IPS-18c (cell line): Measurements from ENCODE around the gene MAP3K2.

Experiments used
- H3K4me3 ChIP-seq: 2 replicates; pipeline ENCODE4 v1.7.0; 2013; ENCODE audit warnings: low read depth, mild to moderate bottlenecking, low read length, moderate library complexity; ENCODE audit not compliant: insufficient read depth
- H3K9me3 ChIP-seq: one replicate; pipeline ENCODE4 v1.6.1; 2013; ENCODE audit warnings: mild to moderate bottlenecking, low read length, moderate library complexity; ENCODE audit not compliant: control insufficient read depth, insufficient read depth

MAP3K2 gene

DNA sequence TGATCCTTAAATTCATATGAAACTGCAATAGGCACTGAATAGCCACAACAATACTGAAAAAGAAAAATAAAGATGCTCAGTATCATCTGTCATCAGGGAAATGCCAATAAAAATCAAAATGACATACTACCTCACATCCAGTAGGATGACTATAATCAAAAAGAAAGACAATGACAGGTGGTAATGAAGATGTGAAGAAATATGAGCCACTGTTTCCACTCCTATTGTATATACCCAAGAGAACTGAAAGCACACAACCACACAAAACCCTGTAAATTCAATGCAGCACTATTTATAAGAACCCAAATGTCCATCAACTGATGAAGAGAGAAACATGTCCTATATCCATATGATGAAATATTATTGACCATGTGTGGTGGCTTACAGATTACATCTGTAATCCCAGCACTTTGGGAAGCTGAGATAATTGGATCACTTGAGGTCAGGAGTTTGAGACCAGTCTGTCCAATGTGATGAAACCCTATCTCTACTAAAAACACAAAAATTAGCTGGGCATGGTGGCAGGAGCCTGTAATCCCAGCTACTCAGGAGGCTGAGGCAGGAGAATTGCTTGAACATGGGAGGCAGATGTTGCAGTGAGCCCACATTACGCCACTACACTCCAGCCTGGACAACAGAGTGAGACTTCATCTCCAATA lies 39.9 kb downstream of the MAP3K2 start:
- H3K4me3 ChIP-seq, result no peak overlapping the region
- H3K9me3 ChIP-seq, result no peaks in the 10 kb centered on the region

GRCh38 chr2:127347015-127347414 lies 40.8 kb downstream of the MAP3K2 start:
- no peak overlapping the region for H3K4me3 ChIP-seq
- no peaks in the 10 kb centered on the region for H3K9me3 ChIP-seq

DNA sequence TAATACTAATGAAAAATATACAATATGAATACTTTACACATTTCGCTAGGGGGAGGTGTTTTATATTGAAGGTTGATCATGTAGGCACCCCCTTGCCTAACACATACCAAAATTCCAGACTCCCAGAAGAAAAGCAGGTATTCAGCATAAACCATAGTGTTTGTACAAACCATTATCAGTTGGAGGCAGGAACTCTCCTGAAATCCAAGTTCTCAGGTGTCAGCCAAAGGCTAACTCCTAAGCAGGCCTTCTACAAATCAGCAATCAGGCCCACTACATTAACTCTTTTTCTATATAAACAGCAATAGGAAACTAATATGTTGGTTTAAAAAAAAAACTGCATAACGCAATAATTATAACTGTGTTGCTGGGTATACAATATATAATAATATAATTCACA lies 44.5 kb downstream of the MAP3K2 start:
- H3K4me3 ChIP-seq, result no peak overlapping the region
- no peaks in the 10 kb centered on the region for H3K9me3 ChIP-seq

DNA sequence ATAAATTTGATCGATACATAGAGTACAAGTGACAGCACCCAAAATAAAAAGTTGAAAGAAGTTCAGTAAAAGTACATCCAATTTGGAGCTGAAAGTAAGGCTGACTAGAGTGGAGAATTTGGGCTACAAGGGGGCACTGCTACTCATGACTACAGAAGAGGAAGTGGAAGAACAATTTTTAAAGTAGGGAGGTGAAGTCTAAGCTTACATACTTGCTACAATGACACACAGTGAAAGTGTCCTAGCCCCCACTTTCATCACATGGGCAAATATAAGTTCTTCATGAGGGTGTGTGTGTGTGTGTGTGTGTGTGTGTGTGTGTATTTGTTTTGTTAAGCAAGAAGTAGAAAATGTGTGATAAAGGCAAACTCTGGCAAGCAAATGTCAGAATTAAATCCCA lies 45.7 kb downstream of the MAP3K2 start:
- no peaks in the 10 kb centered on the region for H3K9me3 ChIP-seq
- no peak overlapping the region for H3K4me3 ChIP-seq

DNA sequence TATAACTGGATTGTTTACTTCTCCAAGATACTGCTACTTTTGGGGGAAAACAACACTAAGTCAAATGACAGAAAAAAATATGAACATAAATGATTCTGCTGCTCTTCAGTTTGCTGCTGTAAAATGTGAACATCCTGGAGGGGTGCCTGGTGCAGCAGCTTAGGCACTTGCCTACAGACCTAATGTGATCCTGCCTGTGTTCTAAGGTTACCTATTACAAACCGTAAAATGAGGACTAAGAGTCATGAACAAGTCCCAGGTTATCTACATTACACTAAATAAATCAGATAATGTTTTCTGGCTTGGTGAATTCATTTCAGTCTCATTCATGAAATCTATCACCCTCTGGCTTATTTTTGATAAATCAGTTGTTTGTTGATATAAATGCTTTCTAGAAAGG lies 55.4 kb downstream of the MAP3K2 start:
- H3K9me3 ChIP-seq, result no peaks in the 10 kb centered on the region
- no peak overlapping the region for H3K4me3 ChIP-seq

DNA sequence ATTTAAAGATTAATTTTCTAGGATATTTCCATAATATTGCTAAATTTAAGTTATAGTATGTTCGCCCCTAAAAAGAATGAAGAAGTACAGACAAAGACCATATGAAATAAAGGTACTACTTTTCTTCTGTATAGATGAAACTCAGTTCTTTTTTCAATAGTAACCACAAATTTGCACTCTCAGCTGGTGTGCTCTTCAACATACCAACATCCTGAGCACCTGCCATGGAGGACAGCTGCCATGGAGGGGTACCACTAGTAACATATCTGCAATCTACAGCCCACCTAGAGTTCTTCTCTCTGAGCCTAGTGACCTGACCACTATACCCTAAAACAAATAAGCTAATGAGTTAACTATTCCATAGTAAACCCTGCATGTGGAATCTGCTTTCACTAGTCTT lies 57.0 kb downstream of the MAP3K2 start:
- no peaks in the 10 kb centered on the region for H3K9me3 ChIP-seq
- no peak overlapping the region for H3K4me3 ChIP-seq

DNA sequence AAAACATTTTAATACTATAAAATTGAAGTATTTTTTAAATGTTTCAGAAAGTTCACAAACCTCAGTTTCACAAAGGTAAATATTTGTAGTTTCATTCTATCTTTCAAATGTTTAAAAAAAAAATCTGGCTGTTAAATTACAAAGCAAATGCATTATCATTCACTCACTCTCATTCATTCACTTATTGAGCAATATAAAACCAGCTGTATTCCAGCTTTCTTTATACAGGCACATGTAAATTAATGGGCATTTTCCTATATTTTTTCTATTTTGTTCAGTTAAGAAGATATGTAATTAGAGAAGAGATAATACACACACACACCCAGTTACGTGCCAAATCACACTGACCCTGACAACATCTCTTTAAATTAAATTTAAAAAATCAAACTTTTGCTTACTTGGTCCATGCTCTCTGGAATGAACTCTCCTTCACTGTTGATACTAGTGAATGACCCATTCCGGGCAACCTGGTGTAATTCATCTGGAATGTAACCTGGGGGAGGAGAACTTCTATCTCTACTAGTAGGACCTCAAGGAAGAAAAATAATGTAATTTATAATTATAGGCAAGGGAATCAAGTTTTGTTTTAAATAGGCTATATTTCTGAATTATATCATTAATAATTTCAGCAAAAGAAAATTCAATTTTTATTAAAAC lies 61.4 kb downstream of the MAP3K2 start:
- no peak overlapping the region for H3K4me3 ChIP-seq
- no peaks in the 10 kb centered on the region for H3K9me3 ChIP-seq

GRCh38 chr2:127324635-127325034 lies 63.1 kb downstream of the MAP3K2 start:
- Histone ChIP-seq H3K9me3 (no peaks in the 10 kb centered on the region), H3K4me3 (no peak overlapping the region)

DNA sequence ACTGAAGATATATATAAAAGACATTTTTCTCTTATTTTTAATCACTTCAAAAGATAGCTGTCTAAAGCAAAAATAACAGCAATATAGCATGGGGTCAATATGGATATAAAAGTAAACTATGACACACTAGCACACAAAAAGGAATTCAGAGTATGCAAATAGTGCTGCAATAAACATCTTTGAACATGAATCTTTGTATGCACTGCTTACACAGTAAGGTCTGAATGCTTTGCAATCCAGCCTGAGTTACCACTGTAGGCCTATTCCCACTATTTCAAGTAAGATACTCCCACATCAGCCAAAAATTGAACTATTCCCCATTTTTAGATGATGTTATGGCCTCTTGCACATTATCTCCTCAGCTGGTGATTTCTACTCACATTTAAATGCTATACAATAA lies 66.5 kb downstream of the MAP3K2 start:
- H3K9me3 ChIP-seq, result no peaks in the 10 kb centered on the region
- H3K4me3 ChIP-seq, result no peak overlapping the region

- Histone ChIP-seq H3K9me3 (no peaks in the 10 kb centered on the region), H3K4me3 (no peak overlapping the region)
These were observed 67.0 kb downstream of the MAP3K2 start for GRCh38 chr2:127320586-127321275.

- no peak overlapping the region for H3K4me3 ChIP-seq
- no peaks in the 10 kb centered on the region for H3K9me3 ChIP-seq
These were observed 67.7 kb downstream of the MAP3K2 start for GRCh38 chr2:127320067-127320466.

- Histone ChIP-seq H3K9me3 (no peaks in the 10 kb centered on the region), H3K4me3 (no peak overlapping the region)
These were observed 73.4 kb downstream of the MAP3K2 start for GRCh38 chr2:127314193-127314988.

GRCh38 chr2:127313406-127313805 lies 74.4 kb downstream of the MAP3K2 start:
- H3K9me3 ChIP-seq, result no peaks in the 10 kb centered on the region
- H3K4me3 ChIP-seq, result no peak overlapping the region

DNA sequence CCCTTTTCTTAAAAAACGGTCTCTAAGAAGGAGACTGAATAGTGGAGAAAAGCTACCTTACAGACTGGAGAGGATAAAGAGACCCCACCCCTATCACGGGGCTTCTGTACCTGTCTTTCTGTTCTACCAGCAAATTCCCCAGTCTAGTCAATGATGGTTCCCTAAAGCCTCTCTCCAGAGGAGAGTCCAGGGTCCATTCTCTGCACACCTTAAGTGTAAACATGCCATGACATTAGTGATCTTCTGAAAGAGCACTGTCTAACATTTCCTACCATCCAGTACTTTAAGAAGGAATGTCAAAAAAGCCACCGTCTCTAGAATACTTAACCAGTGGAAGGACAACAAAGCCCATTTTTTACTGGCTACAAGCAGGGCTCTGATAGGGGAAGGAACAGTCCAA lies 76.8 kb downstream of the MAP3K2 start:
- Histone ChIP-seq H3K4me3 (no peak overlapping the region), H3K9me3 (no peaks in the 10 kb centered on the region)

DNA sequence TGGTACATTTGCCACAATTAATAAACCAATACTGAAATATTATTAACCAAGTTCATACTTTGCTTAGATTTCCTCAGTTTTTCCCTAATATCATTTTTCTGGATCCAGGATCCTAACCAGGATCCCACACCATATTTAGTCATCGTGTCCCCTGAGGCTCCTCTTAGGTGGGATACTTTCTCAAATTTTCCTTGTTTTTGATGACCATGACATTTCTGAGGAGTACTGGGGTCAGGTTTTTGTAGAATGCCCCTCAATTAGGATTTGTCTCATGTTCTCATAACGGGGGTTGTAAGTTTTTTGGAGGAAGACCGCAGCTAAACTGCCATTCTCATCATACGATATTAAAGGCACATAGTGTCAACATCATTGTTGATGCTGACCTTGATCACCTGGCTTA lies 78.3 kb downstream of the MAP3K2 start:
- Histone ChIP-seq H3K9me3 (no peaks in the 10 kb centered on the region), H3K4me3 (no peak overlapping the region)

- Histone ChIP-seq H3K9me3 (no peaks in the 10 kb centered on the region), H3K4me3 (no peak overlapping the region)
These were observed 79.1 kb downstream of the MAP3K2 start for GRCh38 chr2:127308586-127309138.

DNA sequence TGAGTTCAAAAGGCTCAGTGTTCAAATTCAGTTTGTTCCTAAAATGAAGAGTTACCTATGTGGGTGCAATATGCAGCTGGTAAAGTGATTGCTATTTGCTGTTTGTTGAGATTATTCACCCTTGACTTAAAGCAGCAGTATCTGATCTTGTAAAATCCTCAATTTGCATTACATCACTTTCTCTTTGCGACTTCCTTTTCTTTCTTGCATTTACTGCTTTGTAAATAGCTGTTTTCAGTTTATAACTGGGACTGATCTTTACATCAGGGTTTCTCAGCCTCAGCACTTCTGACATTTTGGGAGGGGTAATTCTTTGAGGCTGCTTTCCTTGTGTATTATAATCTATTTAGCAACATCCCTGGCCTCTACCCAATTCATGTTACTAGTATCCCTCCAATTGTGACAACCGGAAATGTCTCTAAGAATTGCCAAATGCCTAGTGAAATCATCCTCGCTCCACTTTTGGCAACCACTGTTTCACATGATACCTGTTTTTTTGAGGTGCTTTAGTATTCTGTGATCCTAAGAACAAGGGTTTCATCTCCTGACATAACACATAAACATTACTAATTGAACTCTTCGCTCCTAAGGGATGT lies 81.7 kb downstream of the MAP3K2 start:
- Histone ChIP-seq H3K4me3 (no peak overlapping the region), H3K9me3 (no peaks in the 10 kb centered on the region)
